Melanocyte of skin (primary cell): Measurements from ENCODE around the gene NFYB. TPM values are rescaled to one million over a fixed set of nuclear protein-coding genes. Genes with fewer than 3 reads are reported as not detected.

Source experiments
- small RNA-seq, 2 donors: library from RNA; depleted of rRNA; stranded (forward); fragments of <200 nt; gene quantifications; one replicate each; pipeline ENCODE3, GENCODE V24; 2012
- total RNA-seq, 2 donors: library from RNA; depleted of rRNA; stranded (reverse); fragments of >200 nt; gene quantifications; 2 replicates each; pipeline ENCODE4 v1.2.3, GENCODE V29; 2012

Gene NFYB
- total RNA-seq, result 1 to 10 TPM; 5.5 to 9.0 TPM

DNA sequence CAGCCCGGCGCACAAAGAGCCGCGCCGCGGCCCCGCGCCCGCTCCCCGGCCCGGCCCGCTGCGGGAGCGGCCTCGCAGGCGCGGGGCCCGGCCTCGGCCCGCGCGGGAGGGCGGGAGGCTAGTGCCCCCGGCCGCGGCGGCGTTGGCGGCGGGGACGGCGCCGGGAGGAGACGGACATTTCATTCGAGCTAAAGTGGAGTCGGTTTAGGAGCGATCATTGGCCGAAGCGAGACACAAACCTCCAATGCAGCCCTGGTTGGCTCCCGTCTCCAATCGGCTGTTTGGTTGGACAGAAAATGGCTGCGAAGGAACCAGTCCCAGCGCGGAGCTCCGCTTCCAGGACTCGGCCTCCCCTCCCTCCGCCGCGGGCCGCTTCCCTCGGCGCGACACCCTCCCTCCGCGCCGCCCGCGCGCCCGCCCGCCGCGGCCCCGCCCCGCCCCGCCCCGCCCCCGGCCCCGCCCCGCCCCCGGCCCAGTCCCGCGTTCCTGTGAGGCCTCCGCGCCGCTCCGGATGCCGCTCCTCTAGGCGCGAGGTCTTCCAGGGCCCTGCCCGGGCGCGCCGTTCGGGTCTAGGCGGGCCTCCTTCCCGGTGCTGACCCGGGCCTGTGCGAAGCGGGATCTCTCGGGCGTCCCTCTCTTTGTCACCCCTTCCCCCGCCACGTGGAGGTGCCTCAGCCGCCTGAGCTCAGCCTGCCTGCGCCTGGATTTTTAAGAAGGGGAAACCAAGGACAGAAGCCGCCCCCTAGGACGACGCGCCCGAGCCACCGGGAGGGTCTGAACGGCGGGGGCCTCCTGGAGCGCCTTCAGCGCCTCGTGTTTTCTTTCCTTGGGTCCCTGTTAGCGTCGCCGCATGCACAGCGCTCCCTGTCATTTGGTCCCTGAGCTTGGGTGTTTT is at the start of gene NFYB:
Gene NFYB (minus strand): TSS at position 309 of the 895 bp plus-strand sequence. CDS start 2,757 bp downstream, outside the sequence.

Small RNA genes within 50 kb of the gene (small RNA-seq; reads per million reads assigned to genes)
- gene RNA5SP370, result 0 reads per million in 2 donors

Other genes with a start within 250 kb of the NFYB start
- gene HSP90B1, start 207.8 kb downstream of the NFYB start, total RNA-seq, result 100 to 1,000 TPM; 240 to 492 TPM
- gene TDG, start 172.3 kb downstream of the NFYB start, total RNA-seq, result 10 to 100 TPM; 15.5 to 22.0 TPM
- gene GLT8D2, start 88.0 kb downstream of the NFYB start, total RNA-seq, result 1 to 10 TPM in 1 of 2 donors, not detected in 1; 1.7 TPM
- 10 to 100 TPM in 1 of 2 donors, 1 to 10 TPM in 1; 9.7 to 12.0 TPM for gene HCFC2, start 73.7 kb downstream of the NFYB start, total RNA-seq
- gene TXNRD1, start 77.6 kb upstream of the NFYB start, total RNA-seq, result 100 to 1,000 TPM; 162 to 313 TPM
- 10 to 100 TPM in 1 of 2 donors, 1 to 10 TPM in 1; 3.4 to 11.3 TPM for gene EID3, start 165.5 kb upstream of the NFYB start, total RNA-seq